B cell (primary cell): ENCODE measurements around the gene DYRK2. TPM values are rescaled to one million over a fixed set of nuclear protein-coding genes. Genes with fewer than 3 reads are reported as not detected.

ENCODE experiments used
- ATAC-seq: fragments of 200-7000 bp; cut with Tn5 transposase; one replicate; pipeline ENCODE4 v1.10.0; 2021; ENCODE audit warnings: low read depth, mild to moderate bottlenecking, moderate number of reproducible peaks, moderate library complexity
- CTCF ChIA-PET: fragments of 350-600 bp; sonication (Branson Sonifier 250); formaldehyde crosslinking; loops from one replicate; lab custom pipeline; 2021; ENCODE audit warnings: antibody characterized with exemption, inconsistent platforms; lab: Charles Lee
- POLR2A ChIA-PET: fragments of 350-600 bp; sonication (Branson Sonifier 250); formaldehyde crosslinking; loops from one replicate; lab custom pipeline; 2021; ENCODE audit warnings: antibody characterized with exemption; lab: Charles Lee
- DNase-seq: peaks from one replicate; pipeline ENCODE4 v3.0.0; 2013
- H2AFZ ChIP-seq: 2 replicates; pipeline ENCODE4 v1.6.1; 2012; ENCODE audit warnings: mild to moderate bottlenecking, low read depth, low read length; ENCODE audit not compliant: insufficient read depth, poor library complexity, severe bottlenecking
- H3K27ac ChIP-seq, 2 donors: 1 replicate in 1 of 2; 2 replicates in 1 of 2; pipeline ENCODE4 v1.5.1; 2012 to 2013; ENCODE audit warnings: low read length in 2 of 2, mild to moderate bottlenecking in 2 of 2, moderate library complexity in 1 of 2
- H3K27me3 ChIP-seq, 4 experiments: fragments of 200-600 bp in 1 of 4; sonication (generic) in 1 of 4; replicated peaks in 1 of 4; 1 replicate in 2 of 4; 2 replicates in 2 of 4; pipeline versions ENCODE4 v1.6.1 to v1.7.0; 2013 to 2016; ENCODE audit warnings: low read length in 3 of 4, mild to moderate bottlenecking in 2 of 4, mixed read lengths in 1 of 4, moderate library complexity in 1 of 4; ENCODE audit not compliant: insufficient read depth in 4 of 4, control insufficient read depth in 3 of 4; ENCODE audit errors: control extremely low read depth in 1 of 4
- H3K36me3 ChIP-seq, 2 experiments: replicated peaks in 1 of 2; 1 replicate in 1 of 2; 2 replicates in 1 of 2; pipeline versions ENCODE4 v1.6.1 to v1.7.1; 2013; ENCODE audit warnings: low read length in 1 of 2; ENCODE audit not compliant: insufficient read depth in 2 of 2, control insufficient read depth in 1 of 2; ENCODE audit errors: control extremely low read depth in 1 of 2, extremely low read depth in 1 of 2
- H3K4me1 ChIP-seq, 2 donors: fragments of 200-600 bp in 1 of 2; sonication (generic) in 1 of 2; 1 replicate in 1 of 2; 2 replicates in 1 of 2; pipeline versions ENCODE4 v1.5.1 to v1.6.1; 2013 to 2017; ENCODE audit warnings: low read length in 2 of 2; ENCODE audit not compliant: control insufficient read depth in 2 of 2, insufficient read depth in 2 of 2
- H3K4me2 ChIP-seq: replicated peaks from 2 replicates; pipeline ENCODE3; 2012; ENCODE audit warnings: mild to moderate bottlenecking, low read depth, low read length; ENCODE audit not compliant: poor library complexity, severe bottlenecking
- H3K4me3 ChIP-seq, 5 experiments: fragments of 200-600 bp in 1 of 5; sonication (generic) in 1 of 5; 1 replicate in 3 of 5; 2 replicates in 2 of 5; pipeline versions ENCODE4 v1.5.1 to v1.7.0; 2011 to 2016; ENCODE audit warnings: low read length in 4 of 5, mild to moderate bottlenecking in 4 of 5, low read depth in 2 of 5, control low read depth in 1 of 5, moderate library complexity in 1 of 5; ENCODE audit not compliant: insufficient read depth in 1 of 5; ENCODE audit errors: control extremely low read depth in 1 of 5, extremely low read depth in 1 of 5
- H3K79me2 ChIP-seq: fragments of 200-600 bp; sonication (generic); one replicate; pipeline ENCODE4 v1.6.0; 2016; ENCODE audit warnings: low read length; ENCODE audit not compliant: control insufficient read depth, insufficient read depth
- H3K9ac ChIP-seq: fragments of 200-600 bp; sonication (generic); 2 replicates; pipeline ENCODE4 v1.6.1; 2017; ENCODE audit warnings: mild to moderate bottlenecking, low read length, moderate library complexity
- H3K9me3 ChIP-seq, 3 donors: one replicate each; pipeline versions ENCODE4 v1.6.1 to v1.7.1; 2013; ENCODE audit warnings: low read length in 2 of 3; ENCODE audit not compliant: control insufficient read depth in 2 of 3, insufficient read depth in 1 of 3; ENCODE audit errors: control extremely low read depth in 1 of 3
- H4K20me1 ChIP-seq: 2 replicates; pipeline ENCODE4 v1.6.0; 2012; ENCODE audit warnings: mild to moderate bottlenecking, low read length; ENCODE audit not compliant: insufficient read depth, control insufficient read depth, poor library complexity, severe bottlenecking
- H3K27ac Mint-ChIP-seq: one replicate; pipeline ENCODE4 v1.8.0; 2021; ENCODE audit warnings: mixed read lengths
- H3K27me3 Mint-ChIP-seq: one replicate; pipeline ENCODE4 v1.8.0; 2021; ENCODE audit warnings: mixed read lengths
- H3K4me1 Mint-ChIP-seq: one replicate; pipeline ENCODE4 v1.8.0; 2021; ENCODE audit warnings: mixed read lengths
- H3K4me3 Mint-ChIP-seq: one replicate; pipeline ENCODE4 v1.8.0; 2021; ENCODE audit warnings: mixed read lengths
- H3K9me3 Mint-ChIP-seq: one replicate; pipeline ENCODE4 v1.8.0; 2022; ENCODE audit warnings: mixed read lengths; ENCODE audit not compliant: insufficient read depth
- EZH2 ChIP-seq: IDR thresholded peaks from 2 replicates; pipeline ENCODE4 v1.6.1; 2012; ENCODE audit warnings: borderline replicate concordance, low read depth, mild to moderate bottlenecking, moderate library complexity, low read length; ENCODE audit not compliant: insufficient read depth, poor library complexity, severe bottlenecking
- WGBS: methylation state at CpG from one replicate; pipeline ENCODE4 v1.1.5; 2013; ENCODE audit warnings: missing lambda C conversion rate; ENCODE audit not compliant: insufficient coverage; 5-methylcytosine and 5-hydroxymethylcytosine counted together
- intact Hi-C: fragments of 100-400 bp; cut with micrococcal nuclease; formaldehyde crosslinking; loops from one replicate; pipeline ENCODE4 v1.10.0; 2022
- polyA plus RNA-seq: library from polyadenylated mRNA; depleted of rRNA; stranded (reverse); fragments of >200 nt; gene quantifications from 2 replicates; pipeline ENCODE4 v1.2.3, GENCODE V29; 2012
- total RNA-seq, 2 donors: library from RNA; stranded (reverse); fragments of 120-200 nt in 1 of 2; gene quantifications; 1 replicate in 1 of 2; 2 replicates in 1 of 2; pipeline versions ENCODE4 v1.2.3 to v1.2.4, GENCODE V29; 2013 to 2022
- TF ChIP-seq, protein P1 (sequence below): fragments of 200-600 bp; IDR thresholded peaks from one replicate; pipeline ENCODE4 v1.8.0; 2022; ENCODE audit warnings: antibody characterized with exemption, mild to moderate bottlenecking

DYRK2 gene
- total and polyA plus RNA-seq, 2 donors (not counting 1 experiment from before 2014, with no cell fraction given), result 21.3 to 75.3 TPM

DNA sequence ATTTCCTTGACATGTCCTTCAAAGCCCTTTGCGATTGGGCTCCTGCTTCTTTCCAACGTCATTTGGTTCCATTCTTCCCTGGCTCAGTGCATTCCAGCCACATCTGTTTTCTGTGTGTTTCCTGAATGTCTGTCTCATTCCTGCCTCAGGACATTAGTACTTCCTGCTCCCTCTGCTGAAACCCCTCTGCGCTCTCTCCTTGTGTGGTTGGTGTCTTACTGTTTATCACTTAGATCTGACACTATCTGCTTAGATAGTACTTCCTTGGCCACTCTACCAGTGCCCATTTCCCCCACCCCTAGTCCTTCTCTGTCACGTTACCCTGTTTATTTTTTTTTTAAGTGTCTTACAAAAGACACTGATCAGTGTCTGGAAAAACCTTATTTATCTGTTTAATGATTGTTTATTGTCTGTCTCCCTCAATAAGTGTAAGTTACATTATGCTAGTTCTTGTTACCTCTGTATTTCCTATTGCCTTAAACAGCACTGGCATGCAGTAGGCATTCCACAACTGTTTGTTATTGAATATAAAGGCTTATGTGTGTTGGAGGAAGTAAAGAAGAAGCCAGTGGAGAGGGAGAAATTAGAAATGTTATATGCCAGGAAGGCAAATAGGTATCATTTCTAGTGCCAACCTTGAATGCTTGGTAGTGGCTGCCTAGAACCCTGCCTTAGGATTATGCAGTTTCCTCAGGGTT, 21.5 kb downstream of the DYRK2 start:
- intact Hi-C loops, result no loop called here
- Histone ChIP-seq H4K20me1 (peaks cover 22% of the 10 kb centered on the region), H3K4me3 (no peak overlapping the region), H3K27me3 (no peaks in the 10 kb centered on the region), H3K79me2 (no peaks in the 10 kb centered on the region), H3K4me2 (no peak overlapping the region), H3K27ac (no peak overlapping the region), H3K4me1 (no peaks in the 10 kb centered on the region), H3K36me3 (peaks cover 0 to 7% of the 10 kb centered on the region in 2 experiments), H3K9ac (no peak overlapping the region), H3K9me3 (peaks cover 0 to 14% (median 13%) of the 10 kb centered on the region in 3 donors), H2AFZ (no peak overlapping the region)
- Mint-ChIP-seq H3K4me3 (no peak overlapping the region), H3K27me3 (no peaks in the 10 kb centered on the region), H3K9me3 (peaks cover 14% of the 10 kb centered on the region), H3K27ac (no peak overlapping the region), H3K4me1 (peaks cover 14% of the 10 kb centered on the region)
- TF ChIP-seq, protein P1, sequence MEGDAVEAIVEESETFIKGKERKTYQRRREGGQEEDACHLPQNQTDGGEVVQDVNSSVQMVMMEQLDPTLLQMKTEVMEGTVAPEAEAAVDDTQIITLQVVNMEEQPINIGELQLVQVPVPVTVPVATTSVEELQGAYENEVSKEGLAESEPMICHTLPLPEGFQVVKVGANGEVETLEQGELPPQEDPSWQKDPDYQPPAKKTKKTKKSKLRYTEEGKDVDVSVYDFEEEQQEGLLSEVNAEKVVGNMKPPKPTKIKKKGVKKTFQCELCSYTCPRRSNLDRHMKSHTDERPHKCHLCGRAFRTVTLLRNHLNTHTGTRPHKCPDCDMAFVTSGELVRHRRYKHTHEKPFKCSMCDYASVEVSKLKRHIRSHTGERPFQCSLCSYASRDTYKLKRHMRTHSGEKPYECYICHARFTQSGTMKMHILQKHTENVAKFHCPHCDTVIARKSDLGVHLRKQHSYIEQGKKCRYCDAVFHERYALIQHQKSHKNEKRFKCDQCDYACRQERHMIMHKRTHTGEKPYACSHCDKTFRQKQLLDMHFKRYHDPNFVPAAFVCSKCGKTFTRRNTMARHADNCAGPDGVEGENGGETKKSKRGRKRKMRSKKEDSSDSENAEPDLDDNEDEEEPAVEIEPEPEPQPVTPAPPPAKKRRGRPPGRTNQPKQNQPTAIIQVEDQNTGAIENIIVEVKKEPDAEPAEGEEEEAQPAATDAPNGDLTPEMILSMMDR, result no peak
- ChIA-PET POLR2A (no interaction called here), CTCF (no interaction called here)
- ATAC-seq, result no peak
- WGBS, result 80% methylated on average over 2 of the region's 4 CpGs
- DNase-seq, result no peak

DNA sequence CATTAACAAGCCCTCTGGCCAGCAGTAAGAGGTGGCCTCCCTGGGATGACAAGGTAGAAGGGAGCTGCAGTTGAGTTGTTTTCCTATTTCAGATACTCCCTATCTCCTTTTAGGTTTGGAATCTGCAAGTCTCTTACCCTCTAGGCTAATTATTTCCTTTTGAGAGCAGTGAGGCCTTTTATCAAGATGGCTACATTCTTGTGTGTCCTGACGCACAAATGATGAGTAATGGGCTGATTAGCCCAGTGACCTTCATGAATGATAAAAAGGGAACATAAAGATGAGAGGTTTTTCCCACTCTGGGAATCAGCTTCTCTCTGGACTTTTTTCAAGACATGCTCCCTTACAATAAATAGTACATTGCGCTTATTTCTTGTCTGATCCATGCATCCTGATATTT, 22.9 kb downstream of the DYRK2 start:
- no peak for ATAC-seq
- peaks cover 0 to 14% (median 13%) of the 10 kb centered on the region in 3 donors for H3K9me3 ChIP-seq
- H3K27me3 Mint-ChIP-seq, result no peaks in the 10 kb centered on the region

More for the DNA sequence above, 22.9 kb downstream of the DYRK2 start:
- Histone ChIP-seq H4K20me1 (peaks cover 10% of the 10 kb centered on the region), H3K4me3 (no peak overlapping the region), H3K27me3 (no peaks in the 10 kb centered on the region), H3K27ac (no peak overlapping the region), H3K79me2 (no peaks in the 10 kb centered on the region), H3K36me3 (peaks cover 0 to 7% of the 10 kb centered on the region in 2 experiments), H2AFZ (no peak overlapping the region), H3K4me2 (no peak overlapping the region), H3K9ac (no peak overlapping the region), H3K4me1 (no peaks in the 10 kb centered on the region)
- CTCF ChIA-PET, result no interaction called here
- TF ChIP-seq, protein P1, result no peak
- TF ChIP-seq EZH2, result no peak
- Mint-ChIP-seq H3K4me3 (no peak overlapping the region), H3K9me3 (peaks cover 14% of the 10 kb centered on the region), H3K27ac (no peak overlapping the region), H3K4me1 (peaks cover 8% of the 10 kb centered on the region)
- POLR2A ChIA-PET, result no interaction called here
- WGBS, result no CpG with 5 or more reads among the region's 2 CpGs
- intact Hi-C loops, result no loop called here
- DNase-seq, result no peak
